H1 (cell line): ENCODE measurements around the gene HS6ST1. TPM values are rescaled to one million over a fixed set of nuclear protein-coding genes. Genes with fewer than 3 reads are reported as not detected.

Source experiments
- CTCF ChIA-PET: fragments of 300-600 bp; sonication (Branson Sonifier 250); formaldehyde crosslinking; loops from one replicate; lab custom pipeline; 2021; ENCODE audit not compliant: partially characterized antibody; lab: Charles Lee
- POLR2A ChIA-PET: fragments of 300-600 bp; sonication (Branson Sonifier 250); formaldehyde crosslinking; loops from one replicate; lab custom pipeline; 2021; ENCODE audit warnings: inconsistent platforms; ENCODE audit not compliant: partially characterized antibody; lab: Charles Lee
- DNase-seq, 2 experiments: peaks; one replicate each; pipeline versions ENCODE4 v3.0.0 to v3.0.0-alpha.2; 2010 to 2022; ENCODE audit warnings: low spot score in 2 of 2, low read depth in 1 of 2, mixed read lengths in 1 of 2
- FAIRE-seq: peaks from 2 replicates; lab custom pipeline; 2011; peaks lifted over from hg19 to GRCh38; lab: Jason Lieb, UNC
- H2AFZ ChIP-seq: 2 replicates; pipeline ENCODE4 v1.8.1; 2012; ENCODE audit warnings: low read length, inconsistent platforms
- H2AK5ac ChIP-seq: 2 replicates; pipeline ENCODE4 v1.6.1; 2013; ENCODE audit warnings: low read depth, low read length
- H2BK120ac ChIP-seq: replicated peaks from 2 replicates; pipeline ENCODE3; 2013; ENCODE audit warnings: low read depth, low read length, inconsistent platforms
- H2BK12ac ChIP-seq: 2 replicates; pipeline ENCODE4 v1.6.1; 2013; ENCODE audit warnings: low read depth, low read length
- H2BK15ac ChIP-seq: 2 replicates; pipeline ENCODE4 v1.6.1; 2013; ENCODE audit warnings: low read length
- H2BK20ac ChIP-seq: 2 replicates; pipeline ENCODE4 v1.6.1; 2013; ENCODE audit warnings: low read length
- H2BK5ac ChIP-seq: 2 replicates; pipeline ENCODE4 v1.6.1; 2013; ENCODE audit warnings: low read depth, low read length
- H3K14ac ChIP-seq: 2 replicates; pipeline ENCODE4 v1.6.1; 2013; ENCODE audit warnings: inconsistent platforms; ENCODE audit not compliant: insufficient read length
- H3K18ac ChIP-seq: 2 replicates; pipeline ENCODE4 v1.6.1; 2013; ENCODE audit warnings: low read length; ENCODE audit errors: extremely low read depth
- H3K23ac ChIP-seq: 2 replicates; pipeline ENCODE4 v1.6.1; 2013; ENCODE audit warnings: inconsistent platforms; ENCODE audit not compliant: insufficient read length
- H3K23me2 ChIP-seq: 2 replicates; pipeline ENCODE4 v1.6.1; 2013; ENCODE audit warnings: low read depth, low read length
- H3K27ac ChIP-seq: 2 replicates; pipeline ENCODE4 v1.6.1; 2011; ENCODE audit warnings: low read depth, low read length, inconsistent platforms
- H3K27me3 ChIP-seq, 4 experiments: replicated peaks in 1 of 4; 1 replicate in 1 of 4; 2 replicates in 3 of 4; pipeline versions ENCODE4 v1.6.1 to v1.8.1; 2011 to 2013; ENCODE audit warnings: low read length in 3 of 4, mild to moderate bottlenecking in 3 of 4, inconsistent platforms in 2 of 4, mixed read lengths in 2 of 4, moderate library complexity in 1 of 4; ENCODE audit not compliant: control insufficient read depth in 3 of 4, insufficient read depth in 3 of 4; ENCODE audit errors: extremely low read depth in 1 of 4
- H3K36me3 ChIP-seq, 4 experiments: 2 replicates each; pipeline versions ENCODE4 v1.6.1 to v1.8.1; 2011 to 2013; ENCODE audit warnings: mild to moderate bottlenecking in 4 of 4, low read length in 3 of 4, moderate library complexity in 2 of 4, control low read depth in 1 of 4, inconsistent platforms in 1 of 4; ENCODE audit not compliant: insufficient read depth in 4 of 4, control insufficient read depth in 2 of 4
- H3K4ac ChIP-seq: replicated peaks from 2 replicates; pipeline ENCODE3; 2013; ENCODE audit warnings: low read length, low read depth, mixed read lengths, inconsistent platforms; ENCODE audit not compliant: insufficient read length
- H3K4me1 ChIP-seq, 4 experiments: replicated peaks in 1 of 4; 1 replicate in 1 of 4; 2 replicates in 3 of 4; pipeline versions ENCODE4 v1.6.1 to v1.8.1; 2011 to 2013; ENCODE audit warnings: low read length in 3 of 4, inconsistent platforms in 2 of 4, mixed read lengths in 1 of 4; ENCODE audit not compliant: insufficient read depth in 4 of 4, control insufficient read depth in 3 of 4
- H3K4me2 ChIP-seq, 2 experiments: 2 replicates each; pipeline versions ENCODE4 v1.6.1 to v1.8.1; 2011 to 2013; ENCODE audit warnings: low read depth in 2 of 2, low read length in 2 of 2, control low read depth in 1 of 2, inconsistent platforms in 1 of 2, mild to moderate bottlenecking in 1 of 2; ENCODE audit not compliant: insufficient read depth in 1 of 2
- H3K4me3 ChIP-seq, 4 experiments: fragments of 200-600, 300-600 bp in 1 of 4; sonication (generic), shearing (Covaris generic), sonication (Bioruptor Twin) in 1 of 4; 2 replicates each; pipeline versions ENCODE4 v1.5.1 to v1.8.1; 2011 to 2016; ENCODE audit warnings: low read length in 4 of 4, low read depth in 3 of 4, control low read depth in 2 of 4, inconsistent platforms in 2 of 4, mild to moderate bottlenecking in 2 of 4, mixed read lengths in 1 of 4, moderate library complexity in 1 of 4; ENCODE audit not compliant: insufficient read depth in 2 of 4; ENCODE audit errors: extremely low read depth in 1 of 4
- H3K56ac ChIP-seq: replicated peaks from 2 replicates; pipeline ENCODE3; 2013; ENCODE audit warnings: low read depth, mild to moderate bottlenecking, mixed read lengths, low read length, inconsistent platforms; ENCODE audit not compliant: insufficient read length
- H3K79me1 ChIP-seq: 2 replicates; pipeline ENCODE4 v1.6.1; 2013; ENCODE audit warnings: low read depth, low read length, control low read depth
- H3K79me2 ChIP-seq, 2 experiments: 2 replicates each; pipeline versions ENCODE4 v1.6.1 to v1.8.1; 2012 to 2013; ENCODE audit warnings: low read length in 2 of 2, mild to moderate bottlenecking in 2 of 2, inconsistent platforms in 1 of 2; ENCODE audit not compliant: insufficient read depth in 2 of 2, control insufficient read depth in 1 of 2
- H3K9ac ChIP-seq, 4 experiments: replicated peaks in 1 of 4; 1 replicate in 1 of 4; 2 replicates in 3 of 4; pipeline versions ENCODE4 v1.6.1 to v1.8.1; 2011 to 2013; ENCODE audit warnings: low read depth in 3 of 4, low read length in 3 of 4, control low read depth in 2 of 4, mild to moderate bottlenecking in 2 of 4, moderate library complexity in 2 of 4, inconsistent platforms in 1 of 4; ENCODE audit errors: extremely low read depth in 1 of 4
- H3K9me3 ChIP-seq, 2 experiments: 2 replicates each; pipeline versions ENCODE4 v1.6.1 to v1.8.1; 2012 to 2013; ENCODE audit warnings: mild to moderate bottlenecking in 2 of 2, moderate library complexity in 2 of 2, control low read depth in 1 of 2, inconsistent platforms in 1 of 2, low read depth in 1 of 2, low read length in 1 of 2, mixed read lengths in 1 of 2; ENCODE audit not compliant: insufficient read depth in 2 of 2
- H4K20me1 ChIP-seq, 2 experiments: replicated peaks in 1 of 2; 2 replicates each; pipeline versions ENCODE3 to v1.8.1; 2011 to 2013; ENCODE audit warnings: inconsistent platforms in 2 of 2, low read length in 2 of 2, mild to moderate bottlenecking in 1 of 2; ENCODE audit not compliant: insufficient read depth in 2 of 2, control insufficient read depth in 1 of 2
- H4K5ac ChIP-seq: 2 replicates; pipeline ENCODE4 v1.6.1; 2013; ENCODE audit warnings: low read length, low read depth, mixed read lengths, inconsistent platforms; ENCODE audit not compliant: insufficient read length
- H4K8ac ChIP-seq: 2 replicates; pipeline ENCODE4 v1.8.0; 2013; ENCODE audit warnings: mild to moderate bottlenecking, moderate library complexity, low read length, inconsistent platforms; ENCODE audit not compliant: insufficient read depth; ENCODE audit errors: extremely low read depth
- H4K91ac ChIP-seq: replicated peaks from 2 replicates; pipeline ENCODE3; 2013; ENCODE audit warnings: low read length, mixed read lengths, inconsistent platforms; ENCODE audit not compliant: insufficient read length
- CHD1 ChIP-seq: IDR thresholded peaks from 2 replicates; pipeline ENCODE4 v1.6.1; 2012; ENCODE audit warnings: low read depth, low read length, improper control_type of control experiment
- GTF2F1 ChIP-seq: IDR thresholded peaks from 2 replicates; pipeline ENCODE4 v1.6.1; 2012; ENCODE audit warnings: low read depth, low read length, improper control_type of control experiment, borderline replicate concordance
- NRF1 ChIP-seq: IDR thresholded peaks from 2 replicates; pipeline ENCODE4 v1.6.1; 2011; ENCODE audit warnings: mild to moderate bottlenecking, low read depth, low read length, improper control_type of control experiment
- PHF8 ChIP-seq: fragments of 200-600 bp; sonication (generic); conservative IDR thresholded peaks from 2 replicates; pipeline ENCODE4 v1.7.1; 2012; ENCODE audit warnings: low read depth, mild to moderate bottlenecking, inconsistent platforms, low read length, moderate library complexity
- RBBP5 ChIP-seq: IDR thresholded peaks from 2 replicates; pipeline ENCODE4 v1.7.1; 2012; ENCODE audit warnings: low read depth, mild to moderate bottlenecking, inconsistent platforms, low read length, moderate library complexity, borderline replicate concordance
- SIN3A ChIP-seq, 2 experiments: IDR thresholded peaks in 1 of 2; conservative IDR thresholded peaks in 1 of 2; 2 replicates each; pipeline ENCODE4 v1.6.1; 2011 to 2012; ENCODE audit warnings: low read length in 2 of 2, improper control_type of control experiment in 1 of 2, low read depth in 1 of 2, mild to moderate bottlenecking in 1 of 2
- WGBS, 2 experiments: shearing (Covaris generic) in 1 of 2; methylation state at CpG; one replicate each; pipeline versions ENCODE4 v1.1.6 to v1.1.7; 2013 to 2015; ENCODE audit warnings: low lambda C conversion rate in 2 of 2, mixed read lengths in 2 of 2, inconsistent platforms in 1 of 2, low coverage in 1 of 2, missing lambda C conversion rate in 1 of 2; ENCODE audit not compliant: insufficient replicate concordance in 2 of 2, insufficient coverage in 1 of 2, insufficient read length in 1 of 2; ENCODE audit errors: extremely low coverage in 1 of 2, missing lambda C conversion rate in 1 of 2; 5-methylcytosine and 5-hydroxymethylcytosine counted together
- polyA plus RNA-seq, 7 experiments: library from polyadenylated mRNA; depleted of rRNA in 3 of 7; stranded (reverse) in 5 of 7; unstranded in 2 of 7; fragments of >200 nt in 5 of 7; fragments of 200-250 nt in 2 of 7; gene quantifications; 1 replicate in 5 of 7; 2 replicates in 1 of 7; 4 replicates in 1 of 7; pipeline versions ENCODE4 v1.2.1 to v1.2.3, GENCODE V29; 2011 to 2013; ENCODE audit warnings: missing spikeins in 2 of 7, mixed read lengths in 2 of 7
- total RNA-seq: library from RNA; stranded (reverse); fragmentation: NEBNext Ultra II Directional; extraction: Animal tissue kit (Norgen Biotek cat#: 25700); gene quantifications from 2 replicates; pipeline ENCODE4 v1.2.1, GENCODE V29; 2021

Gene HS6ST1
- total and polyA plus RNA-seq, 2 of the 8 experiments (the other 6 are each of a cell fraction or from before 2014, with no cell fraction given): 37.4 to 74.6 TPM

DNA sequence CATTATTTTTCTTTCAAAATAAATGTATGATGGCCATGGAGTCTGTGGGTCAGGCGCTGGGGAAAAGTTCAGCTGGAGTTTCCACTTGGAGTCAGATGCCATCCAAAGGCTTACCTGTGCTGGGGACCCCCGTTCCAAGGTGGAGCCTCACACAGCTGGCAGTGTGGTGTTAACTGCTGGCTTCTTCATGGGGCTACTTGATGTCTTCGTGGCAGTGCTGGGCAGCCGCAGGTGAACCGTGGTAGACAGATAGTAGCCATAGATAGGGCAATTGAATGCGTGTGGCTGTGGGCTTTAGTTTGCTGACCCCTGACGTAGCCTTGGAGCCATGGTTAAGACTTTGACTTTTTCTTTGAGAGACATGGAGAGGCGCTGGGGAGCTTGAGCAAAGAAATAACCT, 83.1 kb downstream of the HS6ST1 start:
- H3K79me1 ChIP-seq: no peaks in the 10 kb centered on the region
- no peak overlapping the region for H4K8ac ChIP-seq
- H4K5ac ChIP-seq: no peak overlapping the region
- WGBS, 2 experiments: 95% methylated on average over 8 of the region's 8 CpGs; no CpG with 5 or more reads in 1 of the 2 experiments
- no peak overlapping the region for H2BK20ac ChIP-seq
- TF ChIP-seq GTF2F1: no peak
- TF ChIP-seq CHD1: no peak
- TF ChIP-seq NRF1: no peak
- no peak for TF ChIP-seq PHF8
- no peak for TF ChIP-seq SIN3A (conservative IDR thresholded peaks at IDR 0.05 in 1 of 2, IDR thresholded peaks at IDR 0.05 in 1 of 2; ENCODE audit: low read depth in 1 of 2, low read length in 2 of 2)
- no peak for TF ChIP-seq RBBP5
- TF ChIP-seq, all 59 proteins: peak for 0
- H3K18ac ChIP-seq: no peak overlapping the region
- H3K14ac ChIP-seq: no peak overlapping the region
- H4K91ac ChIP-seq: no peak overlapping the region
- H3K79me2 ChIP-seq: no peaks in the 10 kb centered on the region
- ChIA-PET CTCF (interaction anchor here (1.0 to 1.5 kb wide), 4 partner anchors 17 to 73 kb away, joined by 3 to 4 read pairs (median 4); no protein-coding TSS in a partner anchor), POLR2A (no interaction called here)
- no peak overlapping the region for H2AFZ ChIP-seq
- H3K4ac ChIP-seq: no peak overlapping the region
- no peak overlapping the region for H2BK15ac ChIP-seq
- H2BK5ac ChIP-seq: no peak overlapping the region
- H3K9ac ChIP-seq: no peak overlapping the region
- H3K36me3 ChIP-seq: no peaks in the 10 kb centered on the region
- H3K23me2 ChIP-seq: peaks cover 10% of the 10 kb centered on the region; the same call in 1 of the 2 replicates
- no peak overlapping the region for H3K23ac ChIP-seq
- no peaks in the 10 kb centered on the region for H4K20me1 ChIP-seq
- H2BK120ac ChIP-seq: no peak overlapping the region
- H3K27me3 ChIP-seq: peaks cover 0 to 19% (median 9%) of the 10 kb centered on the region in 4 experiments; a peak in 5 of 7 replicates
- no peak overlapping the region for H3K4me2 ChIP-seq
- DNase-seq (no peak), FAIRE-seq (no peak)
- no peak overlapping the region for H3K27ac ChIP-seq
- no peak overlapping the region for H3K4me3 ChIP-seq
- H2BK12ac ChIP-seq: no peak overlapping the region
- H3K9me3 ChIP-seq: no peaks in the 10 kb centered on the region
- peaks cover 0 to 3% (median 0%) of the 10 kb centered on the region in 4 experiments; a peak in 2 of 7 replicates for H3K4me1 ChIP-seq
- no peak overlapping the region for H3K56ac ChIP-seq
- H2AK5ac ChIP-seq: no peak overlapping the region
